ENCODE results near the gene MEGF6.

The MEGF6 gene

GRCh38 chr1:3633344-3634058 lies 22.2 kb upstream of the MEGF6 start:
- no peak for FAIRE-seq
- TF ChIP-seq POLR2AphosphoS5 (IDR thresholded peaks at IDR 0.05; ENCODE audit: low read depth, low read length), result no peak
- TF ChIP-seq POLR2A (IDR thresholded peaks at IDR 0.05; ENCODE audit: low read depth, low read length), result no peak
- TF ChIP-seq TAF1 (IDR thresholded peaks at IDR 0.05; ENCODE audit: borderline replicate concordance, low read depth, low read length), result no peak
- DNase-seq (ENCODE audit: insufficient read length), result no peak

GRCh38 chr1:3632716-3633343 lies 21.5 kb upstream of the MEGF6 start:
- DNase-seq (ENCODE audit: insufficient read length) (no peak), FAIRE-seq (no peak)
- TF ChIP-seq POLR2A (IDR thresholded peaks at IDR 0.05; ENCODE audit: low read depth, low read length), result no peak
- no peak for TF ChIP-seq TAF1 (IDR thresholded peaks at IDR 0.05; ENCODE audit: borderline replicate concordance, low read depth, low read length)
- no peak for TF ChIP-seq POLR2AphosphoS5 (IDR thresholded peaks at IDR 0.05; ENCODE audit: low read depth, low read length)

DNA sequence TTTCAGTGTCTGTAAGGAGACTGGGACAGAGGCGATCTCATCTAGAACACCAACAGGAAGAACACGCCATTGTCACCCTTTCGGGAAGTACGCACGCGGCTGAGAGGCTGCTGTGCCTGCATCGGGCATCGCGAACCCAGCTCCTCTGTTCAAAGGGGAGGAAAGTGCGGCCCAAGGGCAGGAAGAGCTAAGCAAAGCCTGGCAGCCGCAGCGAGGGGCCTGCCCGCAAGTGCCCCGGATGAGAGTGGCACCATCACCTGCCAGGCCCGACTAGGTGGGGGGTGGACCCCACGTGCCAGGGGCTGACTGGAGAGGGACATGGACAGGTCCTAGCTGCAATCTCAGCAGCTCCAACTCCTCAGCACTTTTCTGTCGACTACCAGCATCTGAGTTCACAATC lies 21.0 kb upstream of the MEGF6 start:
- FAIRE-seq, result no peak
- TF ChIP-seq POLR2A (IDR thresholded peaks at IDR 0.05; ENCODE audit: low read depth, low read length) (no peak), TAF1 (IDR thresholded peaks at IDR 0.05; ENCODE audit: borderline replicate concordance, low read depth, low read length) (no peak), POLR2AphosphoS5 (IDR thresholded peaks at IDR 0.05; ENCODE audit: low read depth, low read length) (no peak)
- DNase-seq (ENCODE audit: insufficient read length), result no peak

DNA sequence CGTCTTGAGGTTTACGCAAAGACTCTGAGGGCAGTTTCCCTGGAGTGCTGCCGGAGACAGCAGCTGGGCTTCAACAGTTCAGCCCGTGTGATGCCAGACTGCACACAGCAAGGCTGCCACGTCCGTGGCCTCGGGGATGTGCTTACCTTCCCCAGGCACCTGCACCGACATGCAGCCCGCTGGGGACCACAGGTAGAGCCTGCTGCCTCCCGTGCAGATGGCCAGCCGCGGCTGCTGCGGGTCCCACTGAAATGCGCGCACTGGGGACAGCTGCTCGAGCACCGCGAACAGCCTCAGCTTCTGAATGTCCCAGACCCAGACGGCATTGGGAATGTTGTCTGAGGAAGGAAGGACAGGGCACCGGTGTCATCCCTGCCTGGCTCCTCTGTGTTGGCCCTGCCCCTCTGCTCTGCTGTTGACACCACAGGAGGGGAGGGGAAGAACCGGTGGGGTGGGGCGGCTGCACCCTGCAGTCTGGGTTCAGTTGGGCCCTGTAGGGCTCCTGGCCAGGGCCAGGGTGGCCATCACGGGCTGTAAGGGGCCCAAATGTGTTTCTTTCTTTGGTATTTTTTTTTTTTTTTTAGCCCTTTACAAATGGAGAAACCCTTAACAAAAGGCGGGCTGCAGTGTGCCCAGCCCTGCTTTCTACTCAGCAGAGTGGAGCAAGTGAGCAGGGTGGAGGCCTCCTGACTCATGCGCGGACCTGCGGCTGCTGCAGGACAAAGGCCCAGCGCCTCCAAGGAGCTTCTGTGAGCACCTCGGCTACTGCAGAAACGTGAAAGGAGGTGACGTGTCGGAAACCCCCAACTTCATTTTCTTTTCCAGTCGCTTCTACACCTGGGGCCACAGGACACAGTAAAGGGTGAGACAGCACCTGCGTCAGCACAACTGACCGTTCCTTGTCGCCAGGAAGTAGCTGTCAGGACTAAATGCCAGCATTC lies 20.3 kb upstream of the MEGF6 start:
- no peak for TF ChIP-seq POLR2A (IDR thresholded peaks at IDR 0.05; ENCODE audit: low read depth, low read length)
- no peak for TF ChIP-seq POLR2AphosphoS5 (IDR thresholded peaks at IDR 0.05; ENCODE audit: low read depth, low read length)
- no peak for TF ChIP-seq TAF1 (IDR thresholded peaks at IDR 0.05; ENCODE audit: borderline replicate concordance, low read depth, low read length)
- FAIRE-seq, result no peak
- DNase-seq (ENCODE audit: insufficient read length), result no peak

GRCh38 chr1:3630914-3631313 lies 19.6 kb upstream of the MEGF6 start:
- FAIRE-seq (no peak), DNase-seq (ENCODE audit: insufficient read length) (no peak)
- TF ChIP-seq POLR2A (IDR thresholded peaks at IDR 0.05; ENCODE audit: low read depth, low read length) (no peak), POLR2AphosphoS5 (IDR thresholded peaks at IDR 0.05; ENCODE audit: low read depth, low read length) (no peak), TAF1 (IDR thresholded peaks at IDR 0.05; ENCODE audit: borderline replicate concordance, low read depth, low read length) (no peak)

DNA sequence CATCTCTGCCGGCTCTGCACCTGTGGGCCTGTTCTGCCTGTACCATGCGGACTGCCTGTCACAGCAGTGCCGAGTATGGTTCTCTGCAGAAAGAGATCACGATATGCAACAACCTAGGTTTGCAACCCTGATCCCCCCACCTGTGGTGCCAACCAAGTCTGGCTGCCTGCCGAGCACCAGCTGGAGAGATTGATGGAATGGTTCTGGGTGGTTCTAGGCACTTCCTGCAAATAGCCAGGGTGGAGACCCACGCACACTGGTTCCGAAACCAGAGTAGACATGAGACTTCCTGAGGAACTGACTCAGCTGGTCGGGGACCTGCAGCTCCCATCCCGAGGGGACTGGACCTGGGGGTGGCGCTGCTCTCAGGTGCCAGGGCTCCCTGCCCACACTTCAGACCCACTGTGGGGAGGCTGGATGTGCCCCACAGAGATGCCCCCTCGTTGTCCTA lies 18.9 kb upstream of the MEGF6 start:
- no peak for TF ChIP-seq POLR2AphosphoS5 (IDR thresholded peaks at IDR 0.05; ENCODE audit: low read depth, low read length)
- TF ChIP-seq TAF1 (IDR thresholded peaks at IDR 0.05; ENCODE audit: borderline replicate concordance, low read depth, low read length), result no peak
- TF ChIP-seq POLR2A (IDR thresholded peaks at IDR 0.05; ENCODE audit: low read depth, low read length), result no peak
- FAIRE-seq (no peak), DNase-seq (ENCODE audit: insufficient read length) (no peak)

DNA sequence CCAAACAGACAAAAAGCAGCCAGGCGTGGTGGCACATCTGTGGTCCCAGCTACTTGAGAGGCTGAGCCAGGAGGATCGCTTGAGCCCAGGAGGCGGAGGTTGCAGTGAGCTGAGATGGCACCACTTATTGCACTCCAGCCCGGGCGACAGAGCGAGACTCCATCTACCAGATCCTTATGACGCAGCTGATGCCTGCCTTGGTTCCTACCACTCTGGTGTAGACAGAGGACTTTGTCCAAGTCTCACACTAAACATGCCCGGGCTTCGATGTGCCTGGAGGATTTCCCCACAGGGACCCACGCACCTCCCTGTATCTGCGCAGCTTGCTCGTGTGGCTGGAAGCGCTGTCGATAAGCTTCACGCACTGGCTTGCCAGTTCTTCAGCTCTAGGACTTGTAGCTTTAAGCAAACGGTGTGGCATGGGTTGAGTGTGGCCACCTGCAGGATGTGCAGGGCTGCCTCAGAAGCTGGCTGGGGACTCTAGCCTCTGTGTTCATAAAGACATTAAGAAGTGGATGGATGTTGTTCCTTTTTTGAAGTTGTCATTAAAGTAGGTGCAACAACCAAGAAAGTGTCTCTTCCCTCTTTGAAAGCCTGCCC lies 18.4 kb upstream of the MEGF6 start:
- no peak for FAIRE-seq
- TF ChIP-seq POLR2AphosphoS5 (IDR thresholded peaks at IDR 0.05; ENCODE audit: low read depth, low read length) (no peak), TAF1 (IDR thresholded peaks at IDR 0.05; ENCODE audit: borderline replicate concordance, low read depth, low read length) (no peak), POLR2A (IDR thresholded peaks at IDR 0.05; ENCODE audit: low read depth, low read length) (no peak)
- no peak for DNase-seq (ENCODE audit: insufficient read length)

- DNase-seq (ENCODE audit: insufficient read length) (no peak), FAIRE-seq (no peak)
- TF ChIP-seq POLR2A (IDR thresholded peaks at IDR 0.05; ENCODE audit: low read depth, low read length), result no peak
- no peak for TF ChIP-seq POLR2AphosphoS5 (IDR thresholded peaks at IDR 0.05; ENCODE audit: low read depth, low read length)
- TF ChIP-seq TAF1 (IDR thresholded peaks at IDR 0.05; ENCODE audit: borderline replicate concordance, low read depth, low read length), result no peak
Measured at GRCh38 chr1:3628445-3628844, 17.1 kb upstream of the MEGF6 start.

DNA sequence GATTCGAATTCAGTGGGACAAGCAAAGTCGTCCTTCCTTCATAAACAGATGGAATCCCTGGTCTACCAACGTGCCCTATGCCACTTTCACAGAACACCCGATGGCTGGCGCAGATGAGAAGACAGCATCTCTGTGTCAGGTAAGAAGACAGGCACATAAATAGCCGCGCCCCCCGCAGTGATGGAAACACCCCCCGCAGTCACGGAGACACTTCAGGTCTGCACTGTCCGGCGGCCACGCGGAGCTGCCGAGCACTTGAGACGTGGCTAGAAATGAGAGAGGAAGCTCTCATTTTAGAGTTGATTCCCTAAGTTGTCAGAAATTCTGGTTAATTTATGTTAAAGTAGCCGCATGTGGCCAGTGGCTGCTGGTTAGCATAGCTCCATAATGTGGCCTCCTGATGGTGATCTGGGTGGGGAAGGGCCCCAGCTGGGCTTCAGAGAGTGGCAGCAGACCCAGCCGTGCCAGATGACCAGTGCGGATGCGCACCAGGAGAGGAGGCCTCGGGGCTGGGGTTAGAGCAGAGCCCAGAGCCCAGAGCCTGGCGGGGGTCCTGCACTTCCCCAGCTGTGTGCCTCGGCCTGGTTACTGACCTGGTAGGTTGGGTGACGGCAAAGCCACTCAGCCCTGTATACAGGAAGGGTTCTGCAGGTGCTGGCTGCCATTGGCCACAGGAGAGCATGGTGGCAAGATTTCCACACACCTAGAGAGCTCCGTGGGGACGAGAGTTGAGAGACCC lies 16.4 kb upstream of the MEGF6 start:
- TF ChIP-seq TAF1 (IDR thresholded peaks at IDR 0.05; ENCODE audit: borderline replicate concordance, low read depth, low read length) (no peak), POLR2AphosphoS5 (IDR thresholded peaks at IDR 0.05; ENCODE audit: low read depth, low read length) (no peak), POLR2A (IDR thresholded peaks at IDR 0.05; ENCODE audit: low read depth, low read length) (no peak)
- DNase-seq (ENCODE audit: insufficient read length) (no peak), FAIRE-seq (no peak)

GRCh38 chr1:3626025-3626424 lies 14.7 kb upstream of the MEGF6 start:
- FAIRE-seq (no peak), DNase-seq (ENCODE audit: insufficient read length) (no peak)
- TF ChIP-seq TAF1 (IDR thresholded peaks at IDR 0.05; ENCODE audit: borderline replicate concordance, low read depth, low read length) (no peak), POLR2A (IDR thresholded peaks at IDR 0.05; ENCODE audit: low read depth, low read length) (no peak), POLR2AphosphoS5 (IDR thresholded peaks at IDR 0.05; ENCODE audit: low read depth, low read length) (no peak)
